ENCODE results near the gene FAM72C.
"Not testable (repeated sequence)": the region's sequence is repeated elsewhere in the genome, so short reads cannot be mapped to it uniquely, and the experiment has no call there.

FAM72C gene

GRCh38 chr1:143971924-143972700, at the start of gene FAM72C:
Gene FAM72C, minus strand, starts transcription at chr1:143971986. Its CDS starts 845 bp downstream, at chr1:143971141.
- DNase-seq (ENCODE audit: insufficient read length, low spot score); FAIRE-seq: not testable (repeated sequence)

GRCh38 chr1:144020001-144020738, 48.4 kb upstream of the FAM72C start:
- not testable (repeated sequence) for FAIRE-seq; DNase-seq (ENCODE audit: insufficient read length, low spot score)

GRCh38 chr1:144019101-144019500, 47.3 kb upstream of the FAM72C start:
- FAIRE-seq; DNase-seq (ENCODE audit: insufficient read length, low spot score): not testable (repeated sequence)

GRCh38 chr1:144015180-144015966, 43.6 kb upstream of the FAM72C start:
- not testable (repeated sequence) for DNase-seq (ENCODE audit: insufficient read length, low spot score)

GRCh38 chr1:144014528-144014927, 42.7 kb upstream of the FAM72C start:
- not testable (repeated sequence) for FAIRE-seq

More at GRCh38 chr1:144015180-144015966, 43.6 kb upstream of the FAM72C start:
- FAIRE-seq = not testable (repeated sequence)

GRCh38 chr1:144014121-144014520, 42.3 kb upstream of the FAM72C start:
- not testable (repeated sequence) for FAIRE-seq; DNase-seq (ENCODE audit: insufficient read length, low spot score)

More at GRCh38 chr1:144014528-144014927, 42.7 kb upstream of the FAM72C start:
- not testable (repeated sequence) for DNase-seq (ENCODE audit: insufficient read length, low spot score)

- not testable (repeated sequence) for FAIRE-seq; DNase-seq (ENCODE audit: insufficient read length, low spot score)
Observed at GRCh38 chr1:144012168-144012733, 40.5 kb upstream of the FAM72C start.

GRCh38 chr1:144009410-144009809, 37.6 kb upstream of the FAM72C start:
- not testable (repeated sequence) for DNase-seq (ENCODE audit: insufficient read length, low spot score); FAIRE-seq

- not testable (repeated sequence) for FAIRE-seq; DNase-seq (ENCODE audit: insufficient read length, low spot score)
Observed at GRCh38 chr1:144004259-144004658, 32.5 kb upstream of the FAM72C start.

- DNase-seq (ENCODE audit: insufficient read length, low spot score); FAIRE-seq: not testable (repeated sequence)
Observed at GRCh38 chr1:144003306-144004029, 31.7 kb upstream of the FAM72C start.

GRCh38 chr1:144002141-144002881, 30.5 kb upstream of the FAM72C start:
- DNase-seq (ENCODE audit: insufficient read length, low spot score); FAIRE-seq: not testable (repeated sequence)

GRCh38 chr1:144001077-144001476, 29.3 kb upstream of the FAM72C start:
- not testable (repeated sequence) for FAIRE-seq; DNase-seq (ENCODE audit: insufficient read length, low spot score)

GRCh38 chr1:143996020-143996419, 24.2 kb upstream of the FAM72C start:
- DNase-seq (ENCODE audit: insufficient read length, low spot score); FAIRE-seq: not testable (repeated sequence)

- DNase-seq (ENCODE audit: insufficient read length, low spot score); FAIRE-seq: not testable (repeated sequence)
Observed at GRCh38 chr1:143993301-143993907, 21.6 kb upstream of the FAM72C start.

- FAIRE-seq; DNase-seq (ENCODE audit: insufficient read length, low spot score): not testable (repeated sequence)
Observed at GRCh38 chr1:143990699-143991098, 18.9 kb upstream of the FAM72C start.

- not testable (repeated sequence) for DNase-seq (ENCODE audit: insufficient read length, low spot score); FAIRE-seq
Observed at GRCh38 chr1:143989719-143990118, 17.9 kb upstream of the FAM72C start.

- not testable (repeated sequence) for FAIRE-seq; DNase-seq (ENCODE audit: insufficient read length, low spot score)
Observed at GRCh38 chr1:143989427-143989712, 17.6 kb upstream of the FAM72C start.

Data from D721Med (cell line).